HAP-1 (cell line): ENCODE results near the gene USP54.

Experiments
- DNase-seq, 2 experiments: peaks; one replicate each; pipeline ENCODE4 v3.0.0-alpha.2; 2016 to 2020; ENCODE audit warnings: low spot score in 2 of 2
- H3K27me3 ChIP-seq: fragments of 250-450 bp; sonication (Bioruptor Pico); 2 replicates; pipeline ENCODE4 v1.5.1; 2020; ENCODE audit warnings: low read depth, mild to moderate bottlenecking, moderate library complexity
- H3K36me3 ChIP-seq: fragments of 250-450 bp; sonication (Bioruptor Pico); replicated peaks from 2 replicates; pipeline ENCODE4 v1.5.1; 2020; ENCODE audit warnings: mild to moderate bottlenecking
- H3K4me1 ChIP-seq: fragments of 250-450 bp; sonication (Bioruptor Pico); 2 replicates; pipeline ENCODE4 v1.5.1; 2020; ENCODE audit warnings: mild to moderate bottlenecking
- H3K4me3 ChIP-seq: fragments of 250-450 bp; sonication (Bioruptor Pico); 2 replicates; pipeline ENCODE4 v1.5.1; 2020; ENCODE audit warnings: mild to moderate bottlenecking, moderate library complexity
- H3K9me3 ChIP-seq: fragments of 250-450 bp; sonication (Bioruptor Pico); 2 replicates; pipeline ENCODE4 v1.5.1; 2020; ENCODE audit warnings: mild to moderate bottlenecking, moderate library complexity
- in situ Hi-C: fragments of 300-500 bp; cut with MboI; formaldehyde crosslinking; loops from 3 replicates; pipeline ENCODE4 v1.14.3; 2020; ENCODE audit warnings: low sequenced_read_pairs, inconsistent platforms, mixed read lengths

Gene USP54

GRCh38 chr10:73537288-73537687 lies 53.9 kb downstream of the USP54 start:
- H3K36me3 ChIP-seq, result peaks cover 3% of the 10 kb centered on the region
- in situ Hi-C loops, result no loop called here

GRCh38 chr10:73534857-73535256 lies 56.3 kb downstream of the USP54 start:
- H3K27me3 ChIP-seq, result no peaks in the 10 kb centered on the region
- H3K36me3 ChIP-seq, result peaks cover 9% of the 10 kb centered on the region
- in situ Hi-C loops, result no loop called here
- H3K4me1 ChIP-seq, result peaks cover 3% of the 10 kb centered on the region; the same call in 1 of the 2 replicates
- no peaks in the 10 kb centered on the region for H3K9me3 ChIP-seq
- no peak for DNase-seq
- H3K4me3 ChIP-seq, result no peak overlapping the region

More at GRCh38 chr10:73537288-73537687, 53.9 kb downstream of the USP54 start:
- H3K4me1 ChIP-seq, result peaks cover 3% of the 10 kb centered on the region; the same call in 1 of the 2 replicates
- H3K27me3 ChIP-seq, result no peaks in the 10 kb centered on the region
- DNase-seq, result no peak
- H3K9me3 ChIP-seq, result no peaks in the 10 kb centered on the region
- H3K4me3 ChIP-seq, result no peak overlapping the region

- DNase-seq, result peak; percentile 65 to 81
- Histone ChIP-seq H3K9me3 (no peaks in the 10 kb centered on the region), H3K4me1 (no peaks in the 10 kb centered on the region), H3K36me3 (peaks cover 11% of the 10 kb centered on the region), H3K27me3 (no peaks in the 10 kb centered on the region), H3K4me3 (no peak overlapping the region)
- in situ Hi-C loops, result loop anchor here (5.0 kb wide), 1 partner anchor 113 kb away; the partner anchor contains the start of gene MYOZ1
Measured at GRCh38 chr10:73529089-73529832, 61.9 kb downstream of the USP54 start.

- no peak overlapping the region for H3K4me3 ChIP-seq
- H3K36me3 ChIP-seq, result peaks cover 14% of the 10 kb centered on the region
- H3K9me3 ChIP-seq, result no peaks in the 10 kb centered on the region
- no peaks in the 10 kb centered on the region for H3K4me1 ChIP-seq
- in situ Hi-C loops, result no loop called here
- no peaks in the 10 kb centered on the region for H3K27me3 ChIP-seq
- no peak for DNase-seq
Measured at GRCh38 chr10:73522263-73522662, 68.9 kb downstream of the USP54 start.

GRCh38 chr10:73519336-73519735 lies 71.8 kb downstream of the USP54 start:
- in situ Hi-C loops, result no loop called here
- no peak for DNase-seq
- peaks cover 17% of the 10 kb centered on the region for H3K36me3 ChIP-seq
- H3K9me3 ChIP-seq, result no peaks in the 10 kb centered on the region
- H3K4me1 ChIP-seq, result no peaks in the 10 kb centered on the region
- H3K4me3 ChIP-seq, result no peak overlapping the region
- no peaks in the 10 kb centered on the region for H3K27me3 ChIP-seq

- Histone ChIP-seq H3K9me3 (no peaks in the 10 kb centered on the region), H3K27me3 (no peaks in the 10 kb centered on the region), H3K4me1 (no peaks in the 10 kb centered on the region), H3K4me3 (no peak overlapping the region), H3K36me3 (peaks cover 13% of the 10 kb centered on the region)
- no peak for DNase-seq
- in situ Hi-C loops, result no loop called here
Measured at GRCh38 chr10:73517166-73517888, 73.8 kb downstream of the USP54 start.

- in situ Hi-C loops, result no loop called here
- Histone ChIP-seq H3K36me3 (peaks cover 8% of the 10 kb centered on the region), H3K4me1 (no peaks in the 10 kb centered on the region), H3K27me3 (no peaks in the 10 kb centered on the region), H3K9me3 (no peaks in the 10 kb centered on the region), H3K4me3 (no peak overlapping the region)
- no peak for DNase-seq
Measured at GRCh38 chr10:73512207-73512743, 78.9 kb downstream of the USP54 start.

GRCh38 chr10:73509695-73510094 lies 81.4 kb downstream of the USP54 start:
- Histone ChIP-seq H3K27me3 (no peaks in the 10 kb centered on the region), H3K9me3 (no peaks in the 10 kb centered on the region), H3K4me1 (no peaks in the 10 kb centered on the region), H3K4me3 (no peak overlapping the region), H3K36me3 (no peaks in the 10 kb centered on the region)
- no peak for DNase-seq
- in situ Hi-C loops, result no loop called here

GRCh38 chr10:73506491-73506890 lies 84.7 kb downstream of the USP54 start:
- Histone ChIP-seq H3K9me3 (no peaks in the 10 kb centered on the region), H3K27me3 (no peaks in the 10 kb centered on the region), H3K4me1 (no peaks in the 10 kb centered on the region), H3K36me3 (peaks cover 3% of the 10 kb centered on the region; the same call in 1 of the 2 replicates), H3K4me3 (no peak overlapping the region)
- in situ Hi-C loops, result no loop called here
- DNase-seq, result no peak

GRCh38 chr10:73506074-73506473 lies 85.1 kb downstream of the USP54 start:
- Histone ChIP-seq H3K36me3 (peaks cover 3% of the 10 kb centered on the region; the same call in 1 of the 2 replicates), H3K4me1 (no peaks in the 10 kb centered on the region), H3K4me3 (no peak overlapping the region), H3K9me3 (no peaks in the 10 kb centered on the region), H3K27me3 (no peaks in the 10 kb centered on the region)
- no peak for DNase-seq
- in situ Hi-C loops, result no loop called here

GRCh38 chr10:73503037-73503436 lies 88.1 kb downstream of the USP54 start:
- no peaks in the 10 kb centered on the region for H3K9me3 ChIP-seq
- H3K36me3 ChIP-seq, result peaks cover 3% of the 10 kb centered on the region; the same call in 1 of the 2 replicates
- no peaks in the 10 kb centered on the region for H3K4me1 ChIP-seq
- no peak overlapping the region for H3K4me3 ChIP-seq
- no peak for DNase-seq
- no peaks in the 10 kb centered on the region for H3K27me3 ChIP-seq
- in situ Hi-C loops, result no loop called here

GRCh38 chr10:73501651-73502050 lies 89.5 kb downstream of the USP54 start:
- H3K4me1 ChIP-seq, result no peaks in the 10 kb centered on the region
- peaks cover 3% of the 10 kb centered on the region; the same call in 1 of the 2 replicates for H3K36me3 ChIP-seq
- in situ Hi-C loops, result no loop called here
- no peaks in the 10 kb centered on the region for H3K9me3 ChIP-seq
- no peak overlapping the region for H3K4me3 ChIP-seq
- no peaks in the 10 kb centered on the region for H3K27me3 ChIP-seq
- DNase-seq, result no peak

- DNase-seq, result no peak
- peaks cover 13% of the 10 kb centered on the region for H3K4me1 ChIP-seq
- in situ Hi-C loops, result no loop called here
Measured at GRCh38 chr10:73497623-73498022, 93.5 kb downstream of the USP54 start.

More at GRCh38 chr10:73497623-73498022, 93.5 kb downstream of the USP54 start:
- no peaks in the 10 kb centered on the region for H3K27me3 ChIP-seq
- no peak overlapping the region for H3K4me3 ChIP-seq
- H3K36me3 ChIP-seq, result no peaks in the 10 kb centered on the region
- no peaks in the 10 kb centered on the region for H3K9me3 ChIP-seq
